OCI-LY7 (cell line): ENCODE data around the gene ATP5F1E. TPM values are rescaled to one million over a fixed set of nuclear protein-coding genes. Genes with fewer than 3 reads are reported as not detected.

Experiments
- BruUV-seq: library from RNA; stranded (reverse); fragments of 400-500 nt; replicated peaks from 2 replicates; lab custom pipeline; 2021; lab: Mats Ljungman, UMichigan
- CTCF ChIA-PET: fragments of 300-600 bp; sonication (Branson Sonifier 250); formaldehyde crosslinking; loops from one replicate; lab custom pipeline; 2022; ENCODE audit warnings: antibody characterized with exemption; ENCODE audit not compliant: unreplicated experiment; lab: Charles Lee
- POLR2A ChIA-PET: fragments of 300-600 bp; sonication (Branson Sonifier 250); formaldehyde crosslinking; loops from one replicate; lab custom pipeline; 2022; ENCODE audit warnings: antibody characterized with exemption; lab: Charles Lee
- DNase-seq: peaks from one replicate; pipeline ENCODE4 v3.0.0-alpha.2; 2015; ENCODE audit warnings: low spot score
- H2AFZ ChIP-seq: fragments of 200-600 bp; sonication (generic), shearing (Covaris generic); 2 replicates; pipeline ENCODE4 v1.6.1; 2014; ENCODE audit warnings: mild to moderate bottlenecking, antibody characterized with exemption, low read length, moderate library complexity
- H3K27ac ChIP-seq: fragments of 200-600 bp; sonication (generic); 2 replicates; pipeline ENCODE4 v1.5.1; 2014; ENCODE audit warnings: mixed run types, low read depth, mild to moderate bottlenecking, moderate library complexity, low read length, inconsistent platforms; ENCODE audit not compliant: poor library complexity, severe bottlenecking
- H3K36me3 ChIP-seq: fragments of 200-600 bp; sonication (generic); 2 replicates; pipeline ENCODE4 v1.6.1; 2014; ENCODE audit warnings: mild to moderate bottlenecking, antibody characterized with exemption, low read length, moderate library complexity, mixed read lengths; ENCODE audit not compliant: insufficient read depth
- H3K4me1 ChIP-seq: fragments of 200-600 bp; sonication (generic); 2 replicates; pipeline ENCODE4 v1.5.1; 2014; ENCODE audit warnings: mild to moderate bottlenecking, low read length; ENCODE audit not compliant: insufficient read depth, poor library complexity, severe bottlenecking
- H3K4me2 ChIP-seq: fragments of 200-600 bp; sonication (generic); 2 replicates; pipeline ENCODE4 v1.6.1; 2014; ENCODE audit warnings: mild to moderate bottlenecking, low read length
- H3K4me3 ChIP-seq: fragments of 200-600 bp; sonication (generic); 2 replicates; pipeline ENCODE4 v1.5.1; 2014; ENCODE audit warnings: mild to moderate bottlenecking, low read depth, low read length; ENCODE audit not compliant: poor library complexity, severe bottlenecking
- H3K79me2 ChIP-seq: fragments of 200-600 bp; sonication (generic); 2 replicates; pipeline ENCODE4 v1.6.1; 2016; ENCODE audit warnings: low read depth, mild to moderate bottlenecking, low read length, moderate library complexity, mixed read lengths; ENCODE audit not compliant: insufficient read depth
- H3K9me2 ChIP-seq: fragments of 200-600 bp; sonication (generic); 2 replicates; pipeline ENCODE4 v1.6.1; 2016; ENCODE audit warnings: mild to moderate bottlenecking, low read length, mixed read lengths; ENCODE audit not compliant: insufficient read depth
- H3K9me3 ChIP-seq: fragments of 200-600 bp; sonication (generic); 2 replicates; pipeline ENCODE4 v1.6.1; 2014; ENCODE audit warnings: mild to moderate bottlenecking, mixed run types, low read length, mixed read lengths
- H4K20me1 ChIP-seq: fragments of 200-600 bp; sonication (generic); 2 replicates; pipeline ENCODE4 v1.6.1; 2014; ENCODE audit warnings: mild to moderate bottlenecking, antibody characterized with exemption, low read length, moderate library complexity, mixed read lengths; ENCODE audit not compliant: insufficient read depth
- EZH2phosphoT487 ChIP-seq: fragments of 200-600 bp; sonication (generic); IDR thresholded peaks from 2 replicates; pipeline ENCODE4 v1.6.1; 2018; ENCODE audit warnings: low read depth, borderline replicate concordance, mild to moderate bottlenecking, mixed run types, antibody characterized with exemption, low read length, moderate library complexity, mixed read lengths
- intact Hi-C: fragments of 100-400 bp; cut with micrococcal nuclease; formaldehyde crosslinking; loops from one replicate; pipeline ENCODE4 v1.10.0; 2022; ENCODE audit not compliant: unreplicated experiment
- total RNA-seq, 2 experiments: library from RNA; depleted of rRNA in 1 of 2; stranded (reverse); fragments of >200 nt in 1 of 2; shearing (Covaris generic) in 1 of 2; gene quantifications; 2 replicates each; pipeline ENCODE4 v1.2.3, GENCODE V29; 2014 to 2022
- TF ChIP-seq, protein P1 (sequence below): fragments of 200-600 bp; sonication (generic); conservative IDR thresholded peaks from 2 replicates; pipeline ENCODE4 v1.5.1; 2014; ENCODE audit warnings: mild to moderate bottlenecking, antibody characterized with exemption, low read length, moderate library complexity, mixed read lengths

Gene ATP5F1E
- total RNA-seq, 2 experiments from 2014 or later = 42.4 to 67.2 TPM

DNA sequence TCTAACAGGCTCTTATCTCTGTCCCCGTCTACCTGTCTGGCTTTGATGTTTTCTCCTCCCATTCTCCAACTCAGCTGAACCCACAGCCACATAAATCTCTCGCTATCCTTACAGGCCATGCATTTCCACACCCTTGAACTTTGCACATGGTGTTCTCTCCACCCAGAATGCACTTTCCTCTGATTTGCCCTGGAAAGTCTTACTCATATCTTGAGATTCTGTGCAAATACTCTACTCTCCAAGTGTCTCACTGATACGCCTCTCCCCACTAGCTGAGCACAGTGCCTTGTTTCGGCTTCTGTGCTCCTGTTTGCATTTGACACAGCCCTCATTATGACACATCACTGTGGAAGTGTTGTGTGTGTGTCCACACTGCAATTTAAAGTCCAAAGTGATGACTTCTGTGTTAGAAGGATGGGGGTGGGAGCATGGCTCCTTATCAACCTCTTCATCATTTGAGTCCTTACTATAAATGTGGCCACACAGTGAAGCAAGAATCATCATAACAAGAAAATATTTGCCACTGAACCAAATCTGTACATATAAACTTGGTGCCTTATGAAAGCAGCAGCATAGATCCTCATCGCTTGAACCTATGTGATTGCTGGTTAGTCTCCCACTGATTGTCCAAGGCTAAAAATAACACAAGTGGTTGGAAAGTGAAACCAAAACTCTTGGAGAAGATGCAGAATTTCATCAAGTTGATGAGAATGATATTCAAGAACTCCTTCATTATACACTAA, 16.0 kb upstream of the ATP5F1E start:
- ChIA-PET POLR2A (no interaction called here), CTCF (no interaction called here)
- no peak overlapping the region for H3K27ac ChIP-seq
- TF ChIP-seq, protein P1, sequence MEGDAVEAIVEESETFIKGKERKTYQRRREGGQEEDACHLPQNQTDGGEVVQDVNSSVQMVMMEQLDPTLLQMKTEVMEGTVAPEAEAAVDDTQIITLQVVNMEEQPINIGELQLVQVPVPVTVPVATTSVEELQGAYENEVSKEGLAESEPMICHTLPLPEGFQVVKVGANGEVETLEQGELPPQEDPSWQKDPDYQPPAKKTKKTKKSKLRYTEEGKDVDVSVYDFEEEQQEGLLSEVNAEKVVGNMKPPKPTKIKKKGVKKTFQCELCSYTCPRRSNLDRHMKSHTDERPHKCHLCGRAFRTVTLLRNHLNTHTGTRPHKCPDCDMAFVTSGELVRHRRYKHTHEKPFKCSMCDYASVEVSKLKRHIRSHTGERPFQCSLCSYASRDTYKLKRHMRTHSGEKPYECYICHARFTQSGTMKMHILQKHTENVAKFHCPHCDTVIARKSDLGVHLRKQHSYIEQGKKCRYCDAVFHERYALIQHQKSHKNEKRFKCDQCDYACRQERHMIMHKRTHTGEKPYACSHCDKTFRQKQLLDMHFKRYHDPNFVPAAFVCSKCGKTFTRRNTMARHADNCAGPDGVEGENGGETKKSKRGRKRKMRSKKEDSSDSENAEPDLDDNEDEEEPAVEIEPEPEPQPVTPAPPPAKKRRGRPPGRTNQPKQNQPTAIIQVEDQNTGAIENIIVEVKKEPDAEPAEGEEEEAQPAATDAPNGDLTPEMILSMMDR = no peak
- TF ChIP-seq EZH2phosphoT487 = no peak
- intact Hi-C loops = loop anchor here (10.0 kb wide), 1 partner anchor 393 kb away; the partner anchor contains the start of gene STX16
- H2AFZ ChIP-seq = no peak overlapping the region
- no peak overlapping the region for H3K4me3 ChIP-seq
- no TSS peak for BruUV-seq
- no peaks in the 10 kb centered on the region for H3K9me2 ChIP-seq
- H3K4me2 ChIP-seq = no peak overlapping the region
- no peaks in the 10 kb centered on the region for H4K20me1 ChIP-seq
- H3K36me3 ChIP-seq = no peaks in the 10 kb centered on the region
- no peak for DNase-seq
- no peaks in the 10 kb centered on the region for H3K79me2 ChIP-seq
- no peaks in the 10 kb centered on the region for H3K9me3 ChIP-seq
- peaks cover 18% of the 10 kb centered on the region for H3K4me1 ChIP-seq

DNA sequence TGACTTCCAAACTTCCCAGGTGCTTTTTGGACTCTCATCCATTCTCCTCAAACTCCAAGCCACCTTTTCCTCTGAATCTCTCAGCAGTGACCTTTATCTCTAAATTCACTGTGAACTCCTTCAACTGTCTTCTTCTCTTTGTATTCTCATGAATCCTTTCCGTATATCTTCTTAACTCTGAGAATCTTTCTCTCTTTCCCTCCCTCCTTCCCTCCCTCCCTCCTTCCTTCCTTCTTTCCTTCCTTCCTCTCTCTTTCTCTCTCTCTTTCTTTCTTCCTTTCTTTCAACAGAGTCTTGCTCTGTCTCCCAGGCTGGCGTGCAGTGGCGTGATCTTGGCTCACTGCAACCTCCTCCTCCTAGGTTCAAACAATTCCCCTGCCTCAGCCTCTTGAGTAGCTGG, 14.7 kb upstream of the ATP5F1E start:
- ChIA-PET POLR2A (interaction anchor here (0.6 kb wide), 1 partner anchor 356 kb away, joined by 4 read pairs; no protein-coding TSS in a partner anchor), CTCF (no interaction called here)
- TF ChIP-seq, protein P1 = no peak
- TF ChIP-seq EZH2phosphoT487 = no peak
- no peak for DNase-seq
- Histone ChIP-seq H2AFZ (no peak overlapping the region), H3K36me3 (no peaks in the 10 kb centered on the region), H4K20me1 (no peaks in the 10 kb centered on the region), H3K4me2 (no peak overlapping the region), H3K9me3 (no peaks in the 10 kb centered on the region), H3K9me2 (no peaks in the 10 kb centered on the region), H3K27ac (no peak overlapping the region), H3K79me2 (peaks cover 8% of the 10 kb centered on the region), H3K4me1 (peaks cover 21% of the 10 kb centered on the region), H3K4me3 (no peak overlapping the region)
- intact Hi-C loops = loop anchor here (10.0 kb wide), 1 partner anchor 392 kb away; the partner anchor contains the start of gene STX16
- BruUV-seq = no TSS peak

DNA sequence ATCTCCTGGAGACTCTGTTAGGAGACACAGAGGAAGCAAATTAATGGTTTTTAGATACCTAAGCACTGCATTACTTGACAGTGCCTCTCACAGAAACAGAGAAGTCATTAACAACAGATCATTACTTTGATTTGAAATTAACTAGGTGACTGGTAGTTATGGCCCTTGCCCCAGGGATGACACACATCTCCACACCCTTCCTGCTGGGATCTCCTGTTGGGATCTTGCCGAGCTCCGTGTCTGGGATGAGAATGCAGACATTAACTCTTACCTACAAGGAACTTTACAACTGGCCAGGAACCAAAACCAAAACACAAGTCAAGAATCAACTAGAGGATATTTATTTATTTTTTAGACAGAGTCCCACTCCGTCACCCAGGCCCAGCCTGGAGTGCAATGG, 12.7 kb upstream of the ATP5F1E start:
- peaks cover 42% of the 10 kb centered on the region for H3K4me1 ChIP-seq
- peak overlapping the region; percentile 98 for H3K4me2 ChIP-seq
- intact Hi-C loops = loop anchor here (5.0 to 10.0 kb wide), 3 partner anchors 62 to 390 kb away; partner anchors contain the start of genes NELFCD and STX16
- ChIA-PET POLR2A (interaction anchor here (4.1 kb wide), 1 partner anchor 12 kb away, joined by 32 read pairs; the partner anchor contains the start of gene ATP5F1E), CTCF (no interaction called here)
- H3K79me2 ChIP-seq = peaks cover 28% of the 10 kb centered on the region
- H4K20me1 ChIP-seq = peaks cover 16% of the 10 kb centered on the region; the same call in 1 of the 2 replicates
- TF ChIP-seq EZH2phosphoT487 = no peak
- TF ChIP-seq, protein P1 = no peak
- peak overlapping the region; percentile 77 for H3K27ac ChIP-seq
- DNase-seq = no peak
- H3K36me3 ChIP-seq = peaks cover 16% of the 10 kb centered on the region
- BruUV-seq = no TSS peak
- H2AFZ ChIP-seq = peak overlapping the region; percentile 89; the same call in 1 of the 2 replicates
- peak overlapping the region; percentile 86 for H3K4me3 ChIP-seq
- no peaks in the 10 kb centered on the region for H3K9me2 ChIP-seq
- H3K9me3 ChIP-seq = no peaks in the 10 kb centered on the region
